GM21786 (cell line): ENCODE measurements around the gene P2RX5.

Experiments
- ATAC-seq: cut with Tn5 transposase; IDR thresholded peaks from one replicate; pipeline ENCODE4 v1.9.1; 2021; ENCODE audit not compliant: unreplicated experiment

Gene P2RX5

DNA sequence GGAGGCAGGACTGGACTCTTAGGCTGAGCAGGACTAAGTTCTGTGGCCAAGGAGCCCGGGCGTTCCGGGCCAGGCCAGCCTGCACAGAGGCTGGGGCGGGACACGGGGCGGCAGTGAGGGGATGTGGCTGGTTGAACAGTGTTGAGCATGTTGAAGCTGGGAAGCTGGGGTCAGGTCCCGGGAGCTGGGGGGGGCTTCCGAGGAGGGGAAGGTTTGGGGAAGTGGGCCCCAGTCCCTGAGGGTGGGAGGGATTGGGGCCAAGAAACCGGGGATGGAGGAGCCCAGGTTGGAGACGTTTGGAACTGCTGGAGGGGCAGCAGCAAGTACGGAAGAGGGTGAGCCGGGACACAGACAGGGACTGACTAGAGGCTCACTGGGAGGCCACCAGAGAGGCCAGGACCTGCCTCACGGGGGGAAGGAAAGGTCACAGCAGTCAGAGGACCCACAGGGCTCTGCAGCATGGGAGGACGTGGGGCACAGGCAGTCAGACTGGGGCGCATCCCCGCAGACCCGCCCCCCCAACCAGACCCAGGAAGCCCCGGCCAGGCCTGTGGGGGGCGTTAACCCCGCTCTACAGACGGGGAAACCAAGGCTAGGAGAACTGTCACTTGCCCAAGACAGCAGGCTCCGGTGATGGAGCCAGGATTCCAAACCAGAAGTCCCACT, 37.0 kb downstream of the P2RX5 start:
- ATAC-seq, result no peak

DNA sequence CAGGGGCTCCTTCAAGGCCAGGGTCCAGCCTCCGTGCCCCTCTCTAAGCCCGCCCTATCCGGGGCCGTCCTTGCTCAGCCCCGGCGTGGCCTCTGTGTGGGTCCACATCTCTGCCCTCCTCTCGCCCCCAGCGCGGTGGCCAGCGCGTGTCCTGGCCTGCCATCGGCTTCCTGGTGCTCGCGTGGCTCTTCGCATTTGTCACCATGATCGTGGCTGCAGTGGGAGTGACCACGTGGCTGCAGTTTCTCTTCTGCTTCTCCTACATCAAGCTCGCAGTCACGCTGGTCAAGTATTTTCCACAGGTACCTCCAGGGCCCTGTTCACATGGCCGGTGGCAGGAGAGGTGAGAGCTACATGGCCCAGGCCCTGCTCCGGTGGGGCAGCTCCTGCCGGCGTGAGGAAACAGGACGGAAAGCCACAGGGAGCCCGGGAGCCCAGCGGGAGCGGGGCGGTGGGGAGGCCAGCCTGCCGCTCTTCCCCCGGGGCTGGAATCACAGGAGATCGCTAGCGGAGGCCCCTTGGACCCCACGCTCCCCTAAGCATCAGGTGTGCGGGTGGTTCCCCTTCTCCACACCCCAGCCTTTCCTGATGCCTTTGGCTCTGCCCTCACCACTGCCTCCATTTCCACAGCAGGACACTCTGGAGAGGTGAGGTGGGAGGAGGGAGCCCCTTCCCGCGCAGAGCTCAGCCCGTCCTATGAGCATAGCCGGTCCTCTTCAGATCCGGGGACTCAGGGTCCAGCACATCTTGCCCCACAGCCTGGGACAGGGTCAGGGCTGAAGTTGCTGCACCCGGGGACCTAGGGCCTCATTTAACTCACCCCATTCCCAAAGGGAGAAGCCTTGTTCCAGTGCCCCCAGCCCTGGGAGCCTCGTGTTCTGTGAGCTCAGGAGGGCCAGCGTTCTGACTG, 37.8 kb downstream of the P2RX5 start:
- no peak for ATAC-seq

DNA sequence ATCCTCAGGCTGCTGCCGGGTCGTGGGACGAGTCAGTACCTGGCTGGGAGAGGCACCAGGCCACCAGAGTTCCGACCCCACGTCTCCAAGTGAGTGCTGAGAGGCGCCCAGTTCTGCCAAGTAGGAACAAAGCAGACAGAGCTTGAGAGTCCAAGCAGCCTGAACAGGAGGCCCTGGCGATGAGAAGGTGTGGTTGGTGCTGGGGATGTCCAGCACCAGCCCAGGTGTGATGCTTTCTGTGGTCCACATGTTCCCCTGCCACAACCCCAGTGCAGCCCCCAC, 38.4 kb downstream of the P2RX5 start:
- ATAC-seq, result no peak

DNA sequence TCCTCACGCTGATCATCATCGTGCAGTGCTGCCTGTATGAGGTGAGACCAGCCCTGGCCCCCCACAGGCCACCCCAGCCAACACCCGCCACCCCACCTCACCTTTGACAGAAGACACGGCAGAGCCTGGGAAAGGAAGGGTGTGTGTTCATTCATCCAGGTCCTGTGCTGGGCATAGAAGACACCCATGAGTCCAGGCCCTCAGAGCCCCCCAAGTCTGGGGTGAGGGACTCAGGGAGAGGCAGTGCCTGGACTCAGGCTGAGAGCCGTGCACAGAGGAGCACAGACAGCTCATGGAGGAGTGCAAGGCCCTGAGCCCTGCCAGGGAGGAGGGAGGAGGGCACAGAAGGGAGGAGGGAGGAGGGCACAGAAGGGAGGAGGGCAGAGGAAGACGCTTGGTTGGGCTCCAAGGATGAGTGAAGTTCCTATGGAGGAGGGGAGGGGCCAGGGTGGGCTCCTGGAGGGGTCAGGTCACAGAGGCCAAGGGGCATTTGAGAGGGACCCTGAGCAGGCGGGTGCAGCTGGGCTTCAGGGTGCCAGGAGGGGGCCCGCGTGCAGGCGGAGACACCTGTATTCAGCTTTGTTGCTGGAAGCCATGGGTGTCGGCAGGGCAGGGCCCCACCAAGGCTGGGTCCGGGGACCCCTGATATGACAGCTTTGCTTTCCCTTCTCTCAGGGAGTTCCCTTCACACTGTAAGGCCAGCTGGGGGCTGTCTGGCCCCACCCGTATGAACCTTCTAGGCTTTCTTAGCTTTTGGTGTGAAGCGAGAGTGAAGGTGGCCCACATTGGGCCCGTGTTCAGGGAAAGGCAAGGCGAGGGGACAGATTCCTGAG, 39.0 kb downstream of the P2RX5 start:
- ATAC-seq, result no peak

DNA sequence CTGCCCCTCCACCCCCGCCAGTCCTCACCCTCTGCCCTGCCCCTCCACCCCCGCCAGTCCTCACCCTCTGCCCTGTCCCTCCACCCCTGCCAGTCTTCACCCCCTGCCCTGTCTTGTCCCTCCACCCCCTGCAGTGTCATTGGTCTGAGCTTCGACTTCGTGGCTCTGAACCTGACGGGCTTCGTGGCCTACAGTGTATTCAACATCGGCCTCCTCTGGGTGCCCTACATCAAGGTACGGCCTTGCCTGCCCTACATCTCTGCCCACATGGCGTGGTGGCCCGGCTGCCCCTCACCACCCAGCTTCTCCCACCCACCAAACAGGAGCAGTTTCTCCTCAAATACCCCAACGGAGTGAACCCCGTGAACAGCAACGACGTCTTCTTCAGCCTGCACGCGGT, 39.6 kb downstream of the P2RX5 start:
- no peak for ATAC-seq

DNA sequence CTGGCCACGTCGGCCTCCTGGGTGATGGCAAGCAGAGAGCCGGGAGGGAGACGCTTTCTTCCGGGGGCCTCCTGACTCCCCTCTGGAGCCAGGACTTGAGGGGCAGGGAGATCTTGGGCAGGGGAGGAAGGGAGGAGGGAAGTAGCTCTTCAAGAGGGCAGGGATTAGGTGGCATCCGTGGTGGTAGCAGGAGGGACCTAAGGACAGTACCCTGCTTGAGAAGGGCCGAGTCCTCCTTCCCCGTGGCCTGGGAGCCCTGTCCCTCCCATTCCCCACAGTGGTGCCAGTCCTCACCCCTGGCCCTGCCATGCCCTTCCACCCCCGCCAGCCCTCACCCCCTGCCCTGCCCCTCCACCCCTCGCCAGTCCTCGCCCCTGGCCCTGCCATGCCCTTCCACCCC, 40.2 kb downstream of the P2RX5 start:
- ATAC-seq, result no peak

DNA sequence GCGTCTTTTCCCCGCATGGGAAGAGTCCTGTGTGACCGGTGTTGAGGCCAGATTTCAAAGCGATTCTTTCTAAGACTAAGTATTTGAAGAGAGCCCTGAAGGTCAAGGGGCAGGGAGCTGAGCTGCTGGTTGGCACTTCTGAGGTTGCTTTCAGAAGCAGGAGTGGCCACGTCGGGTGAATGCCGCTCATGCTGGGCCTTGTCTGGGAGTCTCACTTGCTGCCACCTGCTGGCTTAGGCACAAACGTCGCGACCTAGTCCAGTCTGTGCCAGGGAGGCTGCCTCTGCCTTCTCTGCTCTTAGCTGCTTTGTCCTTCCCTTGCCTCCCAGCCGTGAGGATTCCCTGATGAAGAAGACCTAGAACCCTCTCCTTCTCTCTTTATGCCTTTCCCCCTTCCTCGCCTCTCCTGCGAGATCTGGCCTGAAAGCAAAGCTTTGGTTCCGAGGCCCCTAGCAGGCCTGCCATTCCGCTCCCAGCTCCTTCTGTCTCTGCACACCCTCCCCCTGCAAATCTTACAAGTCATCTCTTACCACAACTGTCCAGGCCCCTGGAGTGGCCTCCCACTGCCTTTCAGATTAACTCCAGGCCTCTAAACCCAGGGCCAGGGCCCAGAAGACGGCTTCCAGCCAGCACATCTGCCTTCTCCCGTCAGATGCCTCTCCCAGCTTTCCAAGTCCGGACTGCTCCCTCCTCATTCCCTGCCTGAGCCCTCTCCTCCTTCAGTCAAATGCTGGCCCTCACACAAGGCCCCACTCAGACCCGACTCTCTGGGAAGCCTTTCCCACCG, 48.0 kb downstream of the P2RX5 start:
- ATAC-seq, result no peak

DNA sequence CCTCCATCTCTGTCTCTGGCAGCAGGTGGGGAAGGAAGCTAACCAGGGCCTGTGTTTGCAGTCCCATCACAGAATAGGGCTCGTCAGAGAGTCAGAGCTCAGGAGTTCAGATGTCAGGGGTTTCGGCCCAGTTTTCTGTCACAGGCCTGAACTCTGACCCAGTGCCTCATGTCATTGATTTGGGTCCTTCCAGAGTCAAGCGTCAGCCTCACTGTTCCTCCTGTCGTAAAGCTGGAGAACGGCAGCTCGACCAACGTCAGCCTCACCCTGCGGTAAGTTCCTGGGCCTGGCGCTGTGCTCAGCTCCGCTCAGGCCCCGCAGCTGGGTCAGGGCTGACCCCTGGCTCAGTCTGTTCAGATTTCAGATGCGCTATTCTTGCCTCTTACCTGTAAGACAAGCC, 48.7 kb downstream of the P2RX5 start:
- no peak for ATAC-seq

DNA sequence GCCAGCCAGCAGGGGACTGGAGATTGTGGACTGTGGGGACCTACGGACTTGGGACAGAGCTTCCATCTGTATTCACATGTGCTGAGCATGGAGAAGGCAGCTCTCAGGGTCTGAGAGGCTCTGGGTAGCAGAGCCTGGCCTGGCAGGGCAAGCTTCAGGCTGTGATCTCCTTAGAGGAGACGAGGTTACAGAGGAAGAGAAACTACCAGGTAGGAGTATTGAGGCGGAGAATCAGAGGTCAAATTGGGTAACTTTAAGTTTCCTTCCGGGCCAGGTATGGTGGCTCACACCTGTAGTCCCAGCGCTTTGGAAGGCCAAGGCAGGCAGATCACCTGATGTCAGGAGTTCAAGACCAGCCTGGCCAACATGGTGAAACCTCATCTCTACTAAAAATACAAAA, 50.6 kb downstream of the P2RX5 start:
- ATAC-seq, result no peak

DNA sequence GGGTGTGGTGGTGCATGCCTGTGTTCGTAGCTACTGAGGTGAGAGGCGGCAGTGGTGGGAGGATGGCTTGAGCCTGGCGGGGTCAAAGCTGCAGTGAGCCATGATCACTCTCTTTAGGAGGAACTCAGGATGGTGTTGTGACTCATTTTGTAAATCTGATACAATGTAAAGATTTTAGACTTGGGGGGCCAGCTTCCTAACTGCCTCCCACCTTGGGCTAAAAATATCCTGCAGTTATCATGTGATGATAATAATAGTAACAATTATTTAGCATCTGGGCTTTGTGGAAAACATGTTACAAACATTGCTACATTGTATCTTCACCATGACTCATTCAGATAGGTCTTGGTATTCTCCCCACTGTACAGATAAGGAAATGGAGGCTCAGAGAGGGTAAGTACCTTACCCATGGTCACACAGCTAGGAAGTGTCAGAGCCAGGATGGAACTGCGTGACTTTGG, 52.0 kb downstream of the P2RX5 start:
- ATAC-seq, result no peak

DNA sequence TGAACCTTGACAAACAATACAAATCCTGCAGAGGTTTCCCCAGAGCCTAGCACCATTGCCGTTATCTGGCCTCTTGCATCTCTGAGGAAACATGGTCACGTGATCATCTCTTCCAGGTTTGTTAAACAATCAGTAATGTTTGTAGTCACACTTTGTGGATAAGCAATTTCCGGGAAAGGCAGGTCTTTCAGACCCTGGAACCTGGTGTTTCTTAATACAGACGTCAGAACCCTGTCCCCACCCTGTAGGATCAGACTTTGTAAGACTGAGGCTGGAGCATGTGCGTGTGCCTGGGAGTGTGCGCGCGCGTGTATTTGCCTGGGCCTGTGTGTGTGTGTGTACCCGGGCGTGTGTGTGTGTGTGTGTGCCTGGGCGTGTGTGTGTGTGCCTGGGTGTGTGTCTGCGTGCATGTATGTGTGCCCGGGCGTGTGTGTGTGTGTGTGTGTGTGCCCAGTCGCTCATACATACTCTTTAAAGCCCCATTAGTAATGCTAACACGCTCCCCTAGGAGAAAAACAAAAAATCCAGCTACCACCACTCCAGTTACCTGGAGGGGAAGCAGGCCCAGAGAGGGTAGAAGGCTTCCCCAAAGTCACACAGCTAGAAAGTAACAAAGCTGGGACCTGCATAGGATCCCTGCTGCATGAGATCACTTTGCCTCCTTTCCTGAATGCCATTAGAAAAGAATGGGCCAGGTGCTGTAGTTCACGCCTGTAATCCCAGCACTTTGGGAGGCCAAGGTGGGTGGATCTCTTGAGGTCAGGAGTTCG, 54.1 kb downstream of the P2RX5 start:
- ATAC-seq, result no peak

DNA sequence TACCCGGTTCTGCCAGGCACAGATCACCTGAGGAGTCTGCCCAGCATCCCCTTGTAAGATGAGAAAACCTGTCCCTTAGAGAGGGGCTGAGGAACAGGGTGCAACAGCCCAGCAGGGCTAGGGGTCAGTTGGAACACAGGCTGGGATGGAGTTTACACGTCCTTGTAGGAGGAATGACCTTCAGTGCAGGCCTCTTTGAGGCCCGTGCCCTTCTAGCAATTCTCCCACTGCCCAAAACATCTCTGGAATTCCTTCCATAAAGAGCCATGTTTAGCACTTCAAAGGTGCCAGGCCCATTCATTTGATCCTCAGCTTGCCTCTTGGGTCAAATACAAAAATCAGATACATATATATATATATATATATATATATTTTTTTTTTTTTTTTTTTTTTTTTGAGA, 54.9 kb downstream of the P2RX5 start:
- no peak for ATAC-seq

DNA sequence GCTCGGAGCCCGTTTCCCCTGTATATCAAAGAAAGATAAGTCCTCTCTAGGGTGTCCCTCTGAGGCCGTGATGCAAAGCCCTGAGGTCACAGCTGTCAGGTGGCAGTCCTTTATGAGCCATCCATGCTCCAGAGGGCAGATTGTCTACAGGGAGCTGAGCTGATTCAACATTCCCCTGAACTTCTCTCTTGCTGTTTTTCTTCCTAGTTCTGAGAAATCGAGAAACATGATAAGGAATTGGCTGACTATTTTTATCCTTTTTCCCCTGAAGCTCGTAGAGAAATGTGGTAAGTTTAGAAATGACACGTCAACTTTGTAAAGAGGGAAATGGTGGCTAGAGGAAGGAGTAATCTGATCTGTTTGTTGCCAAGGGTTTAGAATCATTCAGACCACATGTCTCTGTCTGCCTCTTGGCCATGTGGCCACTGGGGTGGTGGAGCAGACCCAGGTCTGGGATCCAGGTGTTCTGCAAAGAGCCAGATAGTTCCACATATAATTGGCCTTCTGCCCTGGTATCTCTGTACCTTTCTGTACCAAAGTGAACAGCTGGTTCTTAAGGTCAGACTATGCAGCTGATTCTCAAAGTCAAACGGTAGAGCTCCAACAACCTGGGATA, 55.9 kb downstream of the P2RX5 start:
- no peak for ATAC-seq

DNA sequence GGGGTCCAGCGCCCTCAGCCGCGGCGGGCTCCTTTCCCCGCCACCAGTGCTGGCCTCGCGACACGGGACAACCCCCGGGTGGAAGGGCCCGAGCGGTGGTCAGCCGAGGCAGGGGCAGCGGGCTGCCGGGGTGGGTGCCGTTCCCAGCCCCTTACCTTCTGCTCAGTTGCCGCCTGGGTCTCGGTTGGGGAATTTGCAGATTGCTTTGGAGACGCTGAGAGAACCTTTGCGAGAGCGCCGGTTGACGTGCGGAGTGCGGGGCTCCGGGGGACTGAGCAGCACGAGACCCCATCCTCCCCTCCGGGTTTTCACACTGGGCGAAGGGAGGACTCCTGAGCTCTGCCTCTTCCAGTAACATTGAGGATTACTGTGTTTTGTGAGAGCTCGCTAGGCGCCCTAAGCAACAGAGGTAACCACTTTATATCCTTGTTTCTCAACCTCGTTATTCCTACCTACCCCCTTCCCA, 59.0 kb downstream of the P2RX5 start:
- no peak for ATAC-seq

DNA sequence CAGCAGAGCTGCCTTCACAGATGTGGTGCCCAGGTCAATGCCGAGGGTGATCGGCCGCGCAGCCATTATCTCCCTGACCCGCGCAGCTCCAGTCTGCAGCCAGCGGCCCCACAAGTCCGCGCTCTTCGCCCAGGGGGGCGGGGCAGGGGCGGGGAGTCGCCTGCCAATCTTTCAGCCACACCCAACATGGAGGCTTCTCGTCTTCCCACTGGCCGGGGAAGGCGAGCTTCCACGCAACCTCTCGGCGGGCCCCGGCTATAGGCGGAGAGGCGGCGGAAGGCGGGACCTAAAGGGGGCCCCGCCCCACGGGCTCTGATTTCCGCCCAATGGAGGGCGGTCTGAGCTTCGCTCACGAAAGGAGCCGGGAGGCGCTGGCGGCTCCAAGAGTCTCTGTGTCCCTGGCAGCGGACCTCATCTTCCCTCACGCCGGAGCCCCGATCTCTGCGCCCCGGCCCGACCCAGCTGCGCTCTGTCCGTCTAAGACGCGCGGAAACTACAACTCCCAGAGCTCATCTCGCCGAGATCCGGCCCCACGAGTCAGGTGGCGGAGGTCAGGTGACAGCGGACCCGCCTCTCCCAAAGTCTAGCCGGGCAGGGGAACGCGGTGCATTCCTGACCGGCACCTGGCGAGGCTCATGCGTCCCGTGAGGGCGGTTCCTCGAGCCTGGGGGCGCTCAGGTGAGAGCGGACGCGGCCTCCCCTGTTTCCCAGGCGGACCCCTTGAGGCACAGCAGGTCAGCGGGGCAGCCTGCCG, 59.6 kb downstream of the P2RX5 start, which contains the start of the genes CTNS and SHPK:
TSS of gene CTNS (plus strand) at position 607 of the 754 bp plus-strand sequence. CDS start 3,447 bp downstream, outside the sequence.
TSS of gene SHPK (minus strand) at position 97 of the 754 bp plus-strand sequence. CDS start at position 66, 31 bp downstream.
- peak; percentile 94 for ATAC-seq

DNA sequence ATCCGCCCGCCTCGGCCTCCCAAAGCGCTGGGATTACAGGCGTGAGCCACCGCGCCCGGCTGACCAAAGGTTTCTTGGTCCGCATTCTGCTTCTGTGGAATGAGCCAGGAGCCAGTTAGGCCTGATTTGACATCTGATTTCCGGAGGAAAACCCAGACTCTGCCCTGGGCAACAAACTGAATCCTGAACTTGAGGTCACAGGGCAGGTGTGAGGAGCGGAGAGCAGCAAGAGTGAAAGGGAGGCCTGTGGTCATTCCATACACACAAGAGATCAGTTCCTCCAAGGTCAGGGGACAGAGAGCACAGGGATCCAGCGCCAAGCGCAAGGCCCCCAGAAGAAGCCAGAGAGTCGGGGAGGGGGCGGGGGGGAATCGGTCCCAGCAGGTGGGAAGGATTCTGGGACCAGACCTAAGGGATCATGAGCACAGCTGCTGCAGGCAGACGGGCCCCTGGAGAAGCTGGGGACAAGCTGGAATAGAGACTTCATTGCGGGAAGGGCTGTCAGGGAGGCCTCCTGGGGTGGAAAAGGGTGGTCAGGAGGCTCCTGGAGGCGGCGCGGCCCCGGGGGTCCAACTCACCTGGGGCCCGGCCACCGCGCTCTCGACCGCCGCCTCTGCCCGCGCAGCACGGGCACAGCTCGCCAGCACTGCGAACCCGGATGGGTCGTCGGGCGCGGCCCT, 60.3 kb downstream of the P2RX5 start:
- ATAC-seq, result no peak

DNA sequence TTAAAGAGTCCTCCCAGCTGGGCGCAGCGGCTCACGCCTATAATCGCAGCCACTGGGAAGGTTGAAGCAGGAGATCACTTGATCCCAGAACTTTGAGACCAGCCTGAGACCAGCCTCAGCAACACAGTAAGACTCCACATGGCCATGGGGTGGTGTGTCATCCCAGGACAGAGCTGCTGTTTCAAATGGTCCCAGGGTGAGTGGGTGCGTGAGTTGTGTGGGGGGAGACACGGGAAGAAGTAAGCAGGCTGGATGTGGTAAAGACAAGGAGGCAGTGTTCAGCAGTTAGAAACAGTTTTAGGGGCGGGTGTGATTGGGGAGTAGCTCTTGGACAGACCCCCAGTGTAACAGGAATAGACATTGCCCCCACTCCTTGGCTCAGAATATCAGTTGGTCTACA, 63.7 kb downstream of the P2RX5 start:
- no peak for ATAC-seq

DNA sequence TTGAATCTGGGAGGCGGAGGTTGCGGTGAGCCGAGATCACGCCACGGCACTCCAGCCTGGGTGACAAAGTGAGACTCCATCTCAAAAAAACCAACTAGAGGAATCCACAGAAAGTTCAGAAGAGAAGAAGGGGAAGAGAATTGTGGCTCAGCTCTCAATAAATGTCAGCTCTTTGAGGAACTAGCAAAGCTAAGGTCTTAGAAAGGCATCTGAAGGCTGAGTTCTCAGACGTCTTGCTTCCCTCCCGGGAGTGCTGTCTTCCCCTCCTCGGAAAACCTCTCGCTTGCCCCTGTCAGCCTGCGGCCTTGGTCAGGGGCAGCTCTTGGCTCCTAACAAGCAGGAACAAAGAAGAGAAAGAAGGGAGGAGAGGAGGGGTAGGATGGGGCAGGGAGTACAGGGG, 65.2 kb downstream of the P2RX5 start:
- ATAC-seq, result no peak
